Activated CD4-positive, alpha-beta T cell treated with anti-CD3 and anti-CD28 coated beads, Interleukin-2, amount 10 ng/mL, durations not matched to agents 7 days and 5 days (primary cell): ENCODE measurements around the gene MRPS2. TPM values are rescaled to one million over a fixed set of nuclear protein-coding genes. Genes with fewer than 3 reads are reported as not detected.

Experiments used
- CTCF ChIA-PET: fragments of 350-600 bp; sonication (Branson Sonifier 250); formaldehyde crosslinking; loops from one replicate; lab custom pipeline; 2021; ENCODE audit warnings: antibody characterized with exemption; lab: Charles Lee
- POLR2A ChIA-PET: fragments of 350-600 bp; sonication (Branson Sonifier 250); formaldehyde crosslinking; loops from one replicate; lab custom pipeline; 2021; ENCODE audit warnings: antibody characterized with exemption; lab: Charles Lee
- DNase-seq: peaks from one replicate; pipeline ENCODE4 v3.0.0-alpha.2; 2020
- H3K27ac Mint-ChIP-seq: one replicate; pipeline ENCODE4 v1.8.0; 2021; ENCODE audit warnings: mild to moderate bottlenecking, moderate library complexity, mixed read lengths
- H3K27me3 Mint-ChIP-seq: one replicate; pipeline ENCODE4 v1.8.0; 2021; ENCODE audit warnings: mixed read lengths
- H3K36me3 Mint-ChIP-seq: one replicate; pipeline ENCODE4 v1.8.0; 2021; ENCODE audit warnings: low read depth, mixed read lengths
- H3K4me1 Mint-ChIP-seq: one replicate; pipeline ENCODE4 v1.8.0; 2021; ENCODE audit warnings: mixed read lengths
- H3K4me3 Mint-ChIP-seq: one replicate; pipeline ENCODE4 v1.8.0; 2021; ENCODE audit warnings: mild to moderate bottlenecking, moderate library complexity, mixed read lengths
- H3K9me3 Mint-ChIP-seq: one replicate; pipeline ENCODE4 v1.8.0; 2021; ENCODE audit warnings: mixed read lengths
- total RNA-seq, 2 experiments: library from RNA; stranded (reverse); gene quantifications; one replicate each; pipeline ENCODE4 v1.2.3, GENCODE V29; 2021

Gene MRPS2
- total RNA-seq, 2 experiments from 2014 or later, result 28.0 to 31.2 TPM

DNA sequence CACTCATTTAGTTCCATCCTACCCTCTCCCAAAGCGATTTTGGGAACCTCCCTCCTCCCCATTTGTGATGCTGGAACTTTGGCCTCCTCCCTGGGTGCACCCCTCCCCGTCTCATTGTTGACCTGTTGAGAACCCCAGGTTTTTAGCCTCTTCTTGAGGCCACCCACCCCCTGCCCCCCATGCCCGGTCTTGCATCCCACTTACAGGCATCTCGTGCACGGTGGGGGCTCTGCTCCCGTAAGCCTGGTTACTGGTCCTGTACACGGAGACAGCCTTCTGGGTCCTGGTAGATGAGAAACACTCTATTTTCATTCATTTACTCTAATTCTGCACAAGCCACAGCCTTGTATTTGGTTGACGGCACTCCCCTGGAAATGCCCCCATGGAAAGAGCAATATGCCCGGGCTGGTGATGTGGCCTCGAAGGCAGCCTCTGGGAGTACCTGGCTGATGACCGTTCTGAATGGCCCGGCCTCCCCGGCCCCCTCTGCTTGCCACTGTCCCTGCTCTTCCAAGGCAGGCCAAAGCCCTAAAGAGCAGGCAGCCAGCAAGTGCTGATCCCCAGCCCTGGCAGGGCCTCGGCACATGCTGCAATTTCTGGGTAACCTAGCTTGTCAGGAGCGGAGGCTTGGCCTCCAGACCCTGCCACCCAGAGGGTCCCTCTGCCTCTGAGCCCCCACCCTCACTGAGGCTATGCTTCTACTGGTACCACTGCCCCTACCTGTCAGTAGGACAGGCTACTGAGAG is 1.9 kb upstream of the MRPS2 start:
- peak overlapping the region; percentile 91 for H3K4me3 Mint-ChIP-seq
- no peaks in the 10 kb centered on the region for H3K27me3 Mint-ChIP-seq
- ChIA-PET CTCF (no interaction called here), POLR2A (no interaction called here)
- H3K9me3 Mint-ChIP-seq, result no peaks in the 10 kb centered on the region
- H3K36me3 Mint-ChIP-seq, result peaks cover 11% of the 10 kb centered on the region
- no peak overlapping the region for H3K27ac Mint-ChIP-seq
- no peak for DNase-seq
- peaks cover 19% of the 10 kb centered on the region for H3K4me1 Mint-ChIP-seq

DNA sequence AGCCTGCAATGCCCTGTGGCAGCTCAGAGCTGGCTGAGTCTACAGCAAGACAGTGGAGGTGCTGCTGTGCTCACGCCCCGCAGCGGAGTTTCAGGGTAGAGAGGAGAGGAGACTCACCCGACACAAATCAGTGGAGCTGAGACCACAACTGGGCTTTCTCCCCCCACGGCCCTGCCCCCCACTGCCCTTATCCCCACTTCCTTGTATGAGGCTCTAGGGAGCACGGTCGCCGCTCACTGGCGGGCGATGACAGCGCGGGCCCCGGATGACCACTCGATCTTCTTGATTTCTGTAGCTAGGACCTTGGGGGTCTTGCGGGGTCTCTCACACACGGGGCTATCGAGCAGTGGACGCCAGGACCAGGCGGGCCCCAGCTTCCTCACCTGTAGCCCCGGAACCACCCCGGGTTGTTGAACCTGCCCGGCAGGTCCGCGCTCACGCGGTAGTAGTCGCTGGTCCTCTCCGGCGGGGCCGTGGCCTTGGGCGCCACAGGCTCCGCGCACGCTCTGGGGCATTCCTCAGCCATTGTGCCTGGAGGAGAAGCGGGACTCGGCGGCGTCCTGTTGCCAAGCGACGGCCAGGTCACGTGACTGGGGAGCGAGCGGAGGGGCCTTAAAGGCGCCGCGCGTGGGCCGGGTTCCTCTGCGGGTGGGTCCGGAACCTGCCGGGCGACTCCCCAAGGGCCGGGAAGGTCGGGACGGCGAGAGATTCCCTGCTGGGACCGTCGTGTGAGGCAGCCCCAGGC is 984 bp upstream of the MRPS2 start:
- Mint-ChIP-seq H3K36me3 (peaks cover 15% of the 10 kb centered on the region), H3K27ac (peak overlapping the region; percentile 57), H3K4me3 (peak overlapping the region; percentile 91), H3K9me3 (no peaks in the 10 kb centered on the region), H3K4me1 (peaks cover 19% of the 10 kb centered on the region), H3K27me3 (no peaks in the 10 kb centered on the region)
- ChIA-PET POLR2A (no interaction called here), CTCF (interaction anchor here (0.6 to 1.1 kb wide), 4 partner anchors 9 to 496 kb away, joined by 3 read pairs; no protein-coding TSS in a partner anchor)
- peak; percentile 90 for DNase-seq

DNA sequence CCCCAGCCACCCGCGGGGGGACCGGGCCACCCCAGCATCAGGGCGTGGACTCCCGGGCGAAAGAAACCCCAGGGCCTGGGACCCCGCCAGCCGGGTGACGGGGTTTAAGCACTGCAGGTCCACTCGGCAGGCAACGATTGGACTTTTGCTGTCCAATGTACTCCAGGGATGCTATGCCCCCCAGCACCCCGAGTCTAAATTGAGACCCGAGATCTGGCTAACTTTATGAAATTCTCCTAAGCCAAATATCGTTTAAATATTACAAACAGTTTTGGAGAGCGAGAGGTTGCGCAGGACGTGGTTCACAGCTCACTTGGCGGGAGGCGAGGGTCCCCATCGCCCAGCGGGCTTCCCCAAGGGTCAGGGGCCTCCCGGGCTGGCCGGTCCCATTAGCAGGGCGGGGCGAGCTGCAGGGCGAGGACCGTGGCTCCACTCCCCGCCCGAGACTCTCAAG is 384 bp upstream of the MRPS2 start:
- H3K4me1 Mint-ChIP-seq, result peaks cover 22% of the 10 kb centered on the region
- peak overlapping the region; percentile 91 for H3K4me3 Mint-ChIP-seq
- CTCF ChIA-PET, result interaction anchor here (0.6 to 1.1 kb wide), 4 partner anchors 9 to 496 kb away, joined by 3 read pairs; no protein-coding TSS in a partner anchor
- no peak for DNase-seq
- H3K36me3 Mint-ChIP-seq, result peaks cover 17% of the 10 kb centered on the region
- H3K27ac Mint-ChIP-seq, result peak overlapping the region; percentile 93
- H3K27me3 Mint-ChIP-seq, result no peaks in the 10 kb centered on the region
- H3K9me3 Mint-ChIP-seq, result no peaks in the 10 kb centered on the region
- POLR2A ChIA-PET, result no interaction called here

- peak overlapping the region; percentile 76 for H3K27ac Mint-ChIP-seq
- POLR2A ChIA-PET, result no interaction called here
- H3K27me3 Mint-ChIP-seq, result no peaks in the 10 kb centered on the region
- peaks cover 17% of the 10 kb centered on the region for H3K36me3 Mint-ChIP-seq
- CTCF ChIA-PET, result no interaction called here
- H3K9me3 Mint-ChIP-seq, result no peaks in the 10 kb centered on the region
- no peak for DNase-seq
- peak overlapping the region; percentile 91 for H3K4me3 Mint-ChIP-seq
- H3K4me1 Mint-ChIP-seq, result peaks cover 22% of the 10 kb centered on the region
Observed at GRCh38 chr9:135501261-135502167, 1.0 kb downstream of the MRPS2 start.

GRCh38 chr9:135502168-135502872 is 1.8 kb downstream of the MRPS2 start:
- Mint-ChIP-seq H3K36me3 (peaks cover 17% of the 10 kb centered on the region), H3K4me1 (peaks cover 22% of the 10 kb centered on the region), H3K9me3 (no peaks in the 10 kb centered on the region), H3K4me3 (peak overlapping the region; percentile 91), H3K27ac (no peak overlapping the region), H3K27me3 (no peaks in the 10 kb centered on the region)
- ChIA-PET POLR2A (no interaction called here), CTCF (no interaction called here)
- no peak for DNase-seq

DNA sequence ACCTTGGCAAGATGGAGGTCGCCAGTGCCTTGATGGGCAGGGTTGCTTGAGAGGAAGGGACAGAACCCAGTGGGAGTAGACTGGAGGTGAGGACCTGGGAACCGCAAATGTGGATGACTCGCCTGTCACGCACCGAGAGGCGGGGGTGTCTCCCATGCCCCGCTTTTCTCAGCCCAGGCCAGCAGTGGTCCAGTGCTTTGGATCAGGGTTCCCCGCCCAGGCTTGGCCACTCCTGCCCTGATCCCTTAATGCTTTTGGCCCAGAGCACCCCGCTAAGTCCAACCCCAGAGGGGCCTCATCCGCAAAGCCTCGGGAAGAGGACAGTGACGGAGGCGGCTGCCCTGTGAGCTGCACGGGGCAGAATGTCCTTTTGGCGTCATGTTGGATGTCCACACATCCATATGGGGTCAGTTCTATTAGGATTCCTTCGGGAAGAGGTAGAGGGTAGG is 2.4 kb downstream of the MRPS2 start:
- peaks cover 17% of the 10 kb centered on the region for H3K36me3 Mint-ChIP-seq
- POLR2A ChIA-PET, result no interaction called here
- CTCF ChIA-PET, result no interaction called here
- H3K27me3 Mint-ChIP-seq, result no peaks in the 10 kb centered on the region
- H3K9me3 Mint-ChIP-seq, result no peaks in the 10 kb centered on the region
- H3K27ac Mint-ChIP-seq, result no peak overlapping the region
- peaks cover 22% of the 10 kb centered on the region for H3K4me1 Mint-ChIP-seq
- peak overlapping the region; percentile 91 for H3K4me3 Mint-ChIP-seq
- DNase-seq, result no peak

DNA sequence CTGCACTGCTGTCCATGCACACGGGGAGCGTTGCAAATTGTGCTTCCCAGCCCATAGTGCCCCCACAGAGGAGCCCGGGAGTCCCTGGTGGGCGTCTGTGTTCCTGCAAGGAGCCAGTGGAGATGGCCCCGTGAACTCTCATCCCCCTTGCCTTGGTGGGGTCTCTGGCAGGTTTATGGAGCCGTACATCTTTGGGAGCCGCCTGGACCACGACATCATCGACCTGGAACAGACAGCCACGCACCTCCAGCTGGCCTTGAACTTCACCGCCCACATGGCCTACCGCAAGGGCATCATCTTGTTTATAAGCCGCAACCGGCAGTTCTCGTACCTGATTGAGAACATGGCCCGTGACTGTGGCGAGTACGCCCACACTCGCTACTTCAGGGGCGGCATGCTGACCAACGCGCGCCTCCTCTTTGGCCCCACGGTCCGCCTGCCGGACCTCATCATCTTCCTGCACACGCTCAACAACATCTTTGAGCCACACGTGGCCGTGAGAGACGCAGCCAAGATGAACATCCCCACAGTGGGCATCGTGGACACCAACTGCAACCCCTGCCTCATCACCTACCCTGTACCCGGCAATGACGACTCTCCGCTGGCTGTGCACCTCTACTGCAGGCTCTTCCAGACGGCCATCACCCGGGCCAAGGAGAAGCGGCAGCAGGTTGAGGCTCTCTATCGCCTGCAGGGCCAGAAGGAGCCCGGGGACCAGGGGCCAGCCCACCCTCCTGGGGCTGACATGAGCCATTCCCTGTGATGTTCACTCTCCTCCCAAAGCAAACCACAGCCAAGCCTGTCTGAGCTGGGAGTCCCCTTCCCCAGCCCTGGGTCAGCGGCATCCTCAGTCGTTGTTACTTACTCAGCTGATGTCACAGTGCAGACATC is 3.1 kb downstream of the MRPS2 start:
- Mint-ChIP-seq H3K9me3 (no peaks in the 10 kb centered on the region), H3K36me3 (peaks cover 17% of the 10 kb centered on the region), H3K27ac (no peak overlapping the region), H3K4me3 (no peak overlapping the region), H3K4me1 (peaks cover 22% of the 10 kb centered on the region), H3K27me3 (no peaks in the 10 kb centered on the region)
- no peak for DNase-seq
- POLR2A ChIA-PET, result no interaction called here
- CTCF ChIA-PET, result no interaction called here

DNA sequence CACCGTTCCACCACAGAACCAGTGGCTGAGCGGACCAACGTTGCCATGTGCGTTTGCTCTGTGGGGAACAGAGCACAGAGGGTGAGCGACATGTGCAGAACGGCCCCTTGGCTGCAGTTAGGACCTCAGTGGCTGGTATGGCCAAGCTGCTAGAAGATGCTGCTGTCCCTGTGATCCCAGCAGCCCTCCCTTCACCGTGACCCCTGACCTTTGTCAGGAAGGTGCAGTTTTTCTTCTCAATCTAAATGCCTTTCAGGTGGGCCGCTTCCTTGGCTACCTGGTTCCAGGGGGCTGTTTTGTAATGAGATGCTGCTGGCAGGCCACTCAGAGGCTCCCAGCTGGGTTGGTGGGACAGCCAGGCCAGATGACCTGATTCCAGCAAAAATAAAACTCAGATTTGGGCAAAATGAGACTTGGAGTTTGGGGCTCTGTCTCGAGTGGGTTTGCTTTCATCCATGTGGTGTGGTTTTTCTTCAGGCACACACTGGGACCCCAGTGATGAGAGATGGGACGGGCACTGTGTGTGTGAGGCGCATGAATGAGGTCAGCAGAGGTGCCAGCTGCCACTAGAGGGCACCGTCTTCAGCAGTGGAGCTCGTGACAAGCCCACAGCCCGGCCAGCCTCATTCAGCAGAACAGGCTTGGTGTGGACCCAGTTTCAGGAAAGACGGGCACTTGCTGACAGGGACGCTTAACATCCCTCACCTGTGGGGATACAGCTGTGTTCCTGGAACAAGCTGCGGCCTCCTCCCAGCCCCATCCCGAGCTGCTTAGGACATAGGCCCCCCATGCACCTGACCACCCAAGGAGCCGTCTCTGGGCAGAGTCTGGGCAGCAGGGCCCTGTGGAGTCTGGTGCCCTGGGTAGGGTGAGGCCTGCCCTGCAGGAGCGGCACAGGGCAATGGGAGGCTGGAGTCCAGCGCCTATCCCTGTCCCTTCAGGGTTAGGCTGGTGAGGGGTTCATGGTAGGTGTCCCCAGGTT is 4.1 kb downstream of the MRPS2 start:
- DNase-seq, result peak; percentile 66
- no peak overlapping the region for H3K4me3 Mint-ChIP-seq
- peaks cover 18% of the 10 kb centered on the region for H3K4me1 Mint-ChIP-seq
- peaks cover 17% of the 10 kb centered on the region for H3K36me3 Mint-ChIP-seq
- peaks cover 5% of the 10 kb centered on the region for H3K27me3 Mint-ChIP-seq
- CTCF ChIA-PET, result interaction anchor here (0.6 to 2.1 kb wide), 3 partner anchors 10 to 33 kb away, joined by 3 to 8 read pairs (median 3); no protein-coding TSS in a partner anchor
- POLR2A ChIA-PET, result no interaction called here
- H3K27ac Mint-ChIP-seq, result no peak overlapping the region
- H3K9me3 Mint-ChIP-seq, result peaks cover 9% of the 10 kb centered on the region

DNA sequence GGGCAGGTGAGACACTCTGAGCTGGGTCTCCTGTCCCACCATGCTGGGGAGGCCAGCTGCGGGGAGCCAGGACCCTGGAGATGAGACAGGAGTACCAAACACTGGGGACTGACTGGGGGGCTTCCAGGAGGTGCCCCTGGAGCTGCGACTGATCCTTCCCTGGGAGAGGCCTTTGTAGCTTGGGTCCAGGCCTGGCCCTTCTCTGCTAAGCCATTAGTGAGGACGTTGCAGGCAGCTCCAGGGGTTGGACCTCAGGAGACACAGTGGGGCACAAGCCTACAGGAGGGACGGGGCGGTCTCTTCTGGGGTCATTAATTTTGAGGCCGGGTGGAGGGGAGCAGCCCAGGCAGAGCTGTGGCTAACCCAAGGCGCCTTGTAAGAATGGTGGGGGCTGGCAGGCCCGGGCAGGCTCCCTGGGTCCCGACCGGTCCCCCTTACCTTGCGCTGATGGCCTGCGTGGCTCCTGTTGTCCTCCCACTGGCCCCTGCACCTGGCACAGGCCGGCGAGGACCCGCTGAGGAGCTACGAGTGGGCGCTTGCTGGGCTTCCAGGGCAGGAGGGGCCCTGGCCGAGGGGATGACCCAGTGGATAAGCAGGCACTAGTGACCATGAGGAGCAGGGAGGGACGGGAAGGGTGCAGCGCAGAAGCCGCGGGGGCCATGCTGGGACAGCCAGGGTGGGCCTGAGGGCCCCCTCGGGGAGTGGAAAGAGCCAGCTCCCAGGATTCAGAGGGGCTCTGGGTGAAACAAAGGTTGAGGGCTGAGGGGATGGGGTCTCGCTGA is 5.1 kb downstream of the MRPS2 start:
- peaks cover 7% of the 10 kb centered on the region for H3K27me3 Mint-ChIP-seq
- H3K27ac Mint-ChIP-seq, result no peak overlapping the region
- peaks cover 17% of the 10 kb centered on the region for H3K36me3 Mint-ChIP-seq
- no peak overlapping the region for H3K4me3 Mint-ChIP-seq
- H3K9me3 Mint-ChIP-seq, result peaks cover 10% of the 10 kb centered on the region
- POLR2A ChIA-PET, result no interaction called here
- CTCF ChIA-PET, result interaction anchor here (2.1 kb wide), 1 partner anchor 9 kb away, joined by 8 read pairs; no protein-coding TSS in a partner anchor
- DNase-seq, result no peak
- peaks cover 16% of the 10 kb centered on the region for H3K4me1 Mint-ChIP-seq
